Lower leg skin (tissue), 4 donors: ENCODE results near the gene RHOU. TPM values are rescaled to one million over a fixed set of nuclear protein-coding genes. Genes with fewer than 3 reads are reported as not detected.

Experiments
- DNase-seq, 2 donors: peaks; one replicate each; pipeline ENCODE4 v3.0.0-alpha.2; 2019; ENCODE audit warnings: low spot score in 2 of 2
- H3K4me3 ChIP-seq: fragments of 200-600 bp; sonication (generic); 2 replicates; pipeline ENCODE4 v1.5.1; 2017; ENCODE audit warnings: mild to moderate bottlenecking, low read depth; ENCODE audit not compliant: poor library complexity, severe bottlenecking
- POLR2A ChIP-seq, 2 donors: fragments of 450-650 bp; IDR thresholded peaks; one replicate each; pipeline ENCODE4 v1.6.1; 2016 to 2017; ENCODE audit warnings: antibody characterized with exemption in 2 of 2, mild to moderate bottlenecking in 1 of 2, moderate library complexity in 1 of 2
- WGBS, 2 donors: methylation state at CpG; one replicate each; pipeline ENCODE4 v1.1.5; 2018; 5-methylcytosine and 5-hydroxymethylcytosine counted together
- intact Hi-C: fragments of 100-400 bp; cut with DNase I; formaldehyde crosslinking; loops from one replicate; pipeline ENCODE4 v1.15.0; 2023; ENCODE audit warnings: low total_unique reads
- total RNA-seq, 4 donors: library from RNA; depleted of rRNA; stranded (reverse); fragments of >200 nt; gene quantifications; one replicate each; pipeline ENCODE4 v1.1.0, GENCODE V29; 2016
- TF ChIP-seq, protein P1 (sequence below), 3 donors: fragments of 450-650 bp; IDR thresholded peaks; one replicate each; pipeline ENCODE4 v1.5.1; 2016; ENCODE audit warnings: antibody characterized with exemption in 3 of 3, mild to moderate bottlenecking in 3 of 3, moderate library complexity in 2 of 3

Gene RHOU
- total RNA-seq, 4 donors from 2014 or later = 3.5 to 13.9 (median 4.6) TPM

DNA sequence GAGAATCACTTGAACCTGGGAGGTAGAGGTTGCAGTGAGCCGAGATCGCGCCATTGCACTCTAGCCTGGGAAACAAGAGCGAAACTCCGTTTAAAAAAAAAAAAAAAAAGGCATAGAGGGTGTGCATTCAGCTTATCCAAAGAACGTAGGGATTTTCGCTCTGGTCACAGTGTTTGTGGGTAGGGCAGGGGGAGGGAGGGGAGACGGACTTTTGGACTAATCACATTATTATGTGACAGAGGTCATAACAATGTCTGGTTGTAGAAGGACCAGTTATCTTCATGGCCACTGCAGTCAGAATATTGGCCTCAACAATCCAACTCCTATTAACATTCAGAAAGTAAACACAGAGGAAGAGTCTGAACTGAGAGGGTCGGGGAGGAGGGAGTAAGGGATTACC is 25.7 kb downstream of the RHOU start:
- no peak for DNase-seq
- TF ChIP-seq, protein P1, sequence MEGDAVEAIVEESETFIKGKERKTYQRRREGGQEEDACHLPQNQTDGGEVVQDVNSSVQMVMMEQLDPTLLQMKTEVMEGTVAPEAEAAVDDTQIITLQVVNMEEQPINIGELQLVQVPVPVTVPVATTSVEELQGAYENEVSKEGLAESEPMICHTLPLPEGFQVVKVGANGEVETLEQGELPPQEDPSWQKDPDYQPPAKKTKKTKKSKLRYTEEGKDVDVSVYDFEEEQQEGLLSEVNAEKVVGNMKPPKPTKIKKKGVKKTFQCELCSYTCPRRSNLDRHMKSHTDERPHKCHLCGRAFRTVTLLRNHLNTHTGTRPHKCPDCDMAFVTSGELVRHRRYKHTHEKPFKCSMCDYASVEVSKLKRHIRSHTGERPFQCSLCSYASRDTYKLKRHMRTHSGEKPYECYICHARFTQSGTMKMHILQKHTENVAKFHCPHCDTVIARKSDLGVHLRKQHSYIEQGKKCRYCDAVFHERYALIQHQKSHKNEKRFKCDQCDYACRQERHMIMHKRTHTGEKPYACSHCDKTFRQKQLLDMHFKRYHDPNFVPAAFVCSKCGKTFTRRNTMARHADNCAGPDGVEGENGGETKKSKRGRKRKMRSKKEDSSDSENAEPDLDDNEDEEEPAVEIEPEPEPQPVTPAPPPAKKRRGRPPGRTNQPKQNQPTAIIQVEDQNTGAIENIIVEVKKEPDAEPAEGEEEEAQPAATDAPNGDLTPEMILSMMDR (IDR thresholded peaks at IDR 0.05) = no peak
- no peak for TF ChIP-seq POLR2A (IDR thresholded peaks at IDR 0.05)
- 90 to 98% methylated on average over 9 of the region's 9 CpGs for WGBS, 2 donors
- intact Hi-C loops = no loop called here
- no peak overlapping the region for H3K4me3 ChIP-seq

DNA sequence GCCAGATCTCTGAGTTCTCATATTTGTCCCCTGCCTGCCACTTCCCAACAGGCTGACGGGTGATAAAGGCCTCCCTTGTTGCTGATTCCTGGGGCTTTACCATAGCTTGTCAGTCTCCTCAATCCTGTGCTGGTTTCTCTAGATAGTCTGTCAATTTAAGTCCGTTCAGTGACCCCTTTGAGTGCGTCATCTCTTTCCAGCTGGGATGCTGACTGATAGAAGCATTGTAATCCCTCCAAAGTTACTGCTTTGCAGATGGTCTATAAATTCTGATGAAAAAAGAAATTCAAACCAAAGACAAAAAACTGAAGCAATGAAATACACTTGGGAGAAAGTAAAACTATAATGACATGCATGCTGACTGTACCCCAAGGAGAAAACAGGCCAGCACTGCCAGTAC is 28.3 kb downstream of the RHOU start:
- intact Hi-C loops = no loop called here
- no peak for TF ChIP-seq POLR2A (IDR thresholded peaks at IDR 0.05)
- TF ChIP-seq, protein P1 (IDR thresholded peaks at IDR 0.05) = no peak
- 92 to 94% methylated on average over 3 of the region's 3 CpGs for WGBS, 2 donors
- no peak for DNase-seq
- H3K4me3 ChIP-seq = no peak overlapping the region

DNA sequence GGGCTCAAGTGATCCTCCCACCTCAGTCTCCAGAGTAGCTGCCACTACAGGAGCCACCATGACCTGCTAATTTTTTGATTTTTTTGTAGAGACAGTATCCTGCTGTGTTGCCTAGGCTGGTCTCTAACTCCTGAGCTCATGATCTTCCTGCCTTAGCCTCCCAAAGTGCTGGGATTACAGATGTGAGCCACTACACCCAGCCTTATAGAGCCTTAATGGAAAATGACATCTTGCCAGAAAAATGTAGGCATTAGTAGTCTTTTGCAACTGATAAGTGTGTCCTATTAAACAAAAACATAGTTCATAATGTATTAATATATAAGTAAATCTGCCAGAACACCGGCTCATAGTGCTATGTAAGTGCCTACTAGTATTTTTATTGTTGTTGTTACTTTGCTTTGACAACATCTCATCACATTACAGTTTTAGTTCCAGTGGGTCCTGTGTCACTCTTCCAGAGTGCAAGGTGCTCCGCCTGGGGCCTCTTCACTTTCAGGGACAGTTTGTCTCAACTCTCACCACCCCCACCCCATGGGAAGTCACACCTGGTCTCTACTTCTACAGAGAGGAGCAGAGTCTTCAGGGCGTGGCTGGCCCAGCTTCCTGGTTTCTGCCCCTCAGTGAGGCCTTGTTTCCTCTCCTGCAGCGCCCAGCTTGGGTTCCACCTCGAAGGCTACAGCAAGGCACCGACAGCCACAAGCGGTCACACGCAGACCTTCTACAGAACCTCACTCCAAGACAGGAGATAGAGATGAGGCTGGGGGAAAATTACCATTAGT is 30.1 kb downstream of the RHOU start:
- TF ChIP-seq, protein P1 (IDR thresholded peaks at IDR 0.05) = no peak
- no peak for TF ChIP-seq POLR2A (IDR thresholded peaks at IDR 0.05)
- WGBS, 2 donors = 82 to 88% methylated on average over 8 of the region's 8 CpGs
- intact Hi-C loops = no loop called here
- DNase-seq = no peak
- H3K4me3 ChIP-seq = no peak overlapping the region

DNA sequence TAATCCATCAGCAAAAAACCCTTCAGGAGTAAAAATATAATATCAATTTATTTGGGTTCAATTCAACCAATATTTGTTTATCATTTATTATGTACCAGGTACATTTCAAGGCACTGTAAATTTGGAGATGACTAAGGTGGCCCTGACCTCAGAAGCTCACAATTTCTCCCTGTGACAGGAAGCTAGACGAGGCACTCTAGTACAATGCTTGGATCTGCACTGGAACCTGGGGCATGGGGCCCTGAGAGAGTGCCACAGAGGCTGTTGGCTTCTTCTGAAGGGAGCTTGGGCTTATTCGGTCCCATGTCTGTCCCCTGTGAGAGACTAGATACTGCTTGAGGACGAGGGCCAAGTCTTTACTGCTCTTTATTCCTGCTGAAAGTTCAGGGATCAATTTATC is 31.5 kb downstream of the RHOU start:
- DNase-seq = no peak
- intact Hi-C loops = no loop called here
- no peak for TF ChIP-seq POLR2A (IDR thresholded peaks at IDR 0.05)
- TF ChIP-seq, protein P1 (IDR thresholded peaks at IDR 0.05) = no peak
- 92 to 94% methylated on average over 3 of the region's 3 CpGs for WGBS, 2 donors
- H3K4me3 ChIP-seq = no peak overlapping the region

DNA sequence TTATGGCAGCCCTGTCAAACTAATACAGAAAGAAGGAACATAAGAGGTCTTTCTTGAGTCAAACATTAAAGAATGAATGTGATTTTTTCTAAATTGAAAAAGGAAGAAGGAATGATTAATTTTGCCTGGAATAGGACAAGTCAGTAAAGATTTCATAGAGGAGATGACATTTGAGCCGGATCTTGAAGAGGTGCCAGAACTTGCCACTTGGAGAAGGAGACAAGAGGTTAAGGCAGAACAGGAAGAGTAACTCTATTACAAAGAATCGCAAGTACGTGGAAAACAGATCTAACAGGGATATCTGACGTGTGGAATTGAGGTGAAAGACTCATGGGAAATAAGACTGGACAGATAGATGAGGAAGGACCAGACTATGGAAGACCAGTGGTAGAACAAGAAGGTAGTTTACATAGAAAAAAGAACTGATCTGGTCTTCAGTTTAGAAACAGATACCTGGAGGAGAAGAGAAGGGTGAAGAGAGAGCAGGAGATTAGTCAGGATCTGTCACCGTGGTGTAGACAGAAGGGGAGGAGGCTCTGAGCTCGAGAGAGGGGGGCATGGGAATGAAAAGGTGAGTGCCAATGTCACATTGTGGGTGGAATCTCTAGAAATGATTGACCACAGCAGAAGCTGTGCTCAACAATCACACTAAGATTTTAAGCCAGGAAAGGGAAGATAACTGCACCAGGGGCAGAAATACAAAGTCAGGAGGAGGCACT is 32.5 kb downstream of the RHOU start:
- H3K4me3 ChIP-seq = no peak overlapping the region
- intact Hi-C loops = no loop called here
- 42 to 53% methylated on average over 6 of the region's 6 CpGs for WGBS, 2 donors
- TF ChIP-seq, protein P1 (IDR thresholded peaks at IDR 0.05) = no peak
- no peak for TF ChIP-seq POLR2A (IDR thresholded peaks at IDR 0.05)
- no peak for DNase-seq
